GM18508 (cell line): ENCODE data around the gene DNAJC9.
"Not testable (repeated sequence)": the region's sequence is repeated elsewhere in the genome, so short reads cannot be mapped to it uniquely, and the experiment has no call there.

Source experiments
- ATAC-seq: cut with Tn5 transposase; IDR thresholded peaks from one replicate; pipeline ENCODE4 v1.9.1; 2021; ENCODE audit warnings: moderate number of reproducible peaks; ENCODE audit not compliant: insufficient read depth, unreplicated experiment

Gene DNAJC9, protein sequence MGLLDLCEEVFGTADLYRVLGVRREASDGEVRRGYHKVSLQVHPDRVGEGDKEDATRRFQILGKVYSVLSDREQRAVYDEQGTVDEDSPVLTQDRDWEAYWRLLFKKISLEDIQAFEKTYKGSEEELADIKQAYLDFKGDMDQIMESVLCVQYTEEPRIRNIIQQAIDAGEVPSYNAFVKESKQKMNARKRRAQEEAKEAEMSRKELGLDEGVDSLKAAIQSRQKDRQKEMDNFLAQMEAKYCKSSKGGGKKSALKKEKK

DNA sequence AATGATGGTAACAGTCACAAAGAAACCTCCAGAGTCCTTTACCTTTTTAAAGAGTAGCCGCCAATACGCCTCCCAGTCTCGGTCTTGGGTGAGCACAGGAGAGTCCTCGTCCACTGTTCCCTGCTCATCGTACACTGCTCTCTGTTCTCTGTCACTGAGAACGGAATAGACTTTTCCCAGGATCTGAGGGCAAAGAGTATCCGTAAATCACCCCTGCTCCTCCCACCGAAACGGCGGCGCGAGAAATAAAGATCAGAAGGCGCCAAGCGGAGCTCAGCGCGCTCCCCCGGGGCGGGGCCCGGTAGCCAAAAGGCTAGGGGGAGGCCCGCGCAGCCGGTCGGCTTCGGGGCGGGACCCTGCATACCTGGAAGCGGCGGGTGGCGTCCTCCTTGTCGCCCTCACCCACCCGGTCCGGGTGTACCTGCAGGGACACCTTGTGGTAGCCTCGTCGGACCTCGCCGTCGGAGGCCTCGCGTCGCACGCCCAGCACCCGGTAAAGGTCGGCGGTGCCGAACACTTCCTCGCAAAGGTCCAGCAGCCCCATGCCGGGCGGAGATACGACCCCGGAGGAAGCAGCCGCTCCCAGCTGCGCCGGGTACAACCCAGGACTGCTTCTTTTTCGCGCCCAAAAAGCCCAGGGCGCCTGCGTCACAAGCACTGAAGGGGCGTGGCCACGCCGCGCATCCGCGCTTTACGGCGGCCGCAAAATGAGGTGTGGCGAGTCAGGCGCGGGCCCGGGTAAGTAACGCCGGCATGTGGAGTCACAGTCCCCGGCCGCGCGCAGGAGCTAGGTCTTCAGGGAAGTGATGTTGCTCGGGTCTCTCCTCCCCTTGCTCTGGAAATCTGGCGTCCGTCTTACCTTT lies at the start of gene DNAJC9:
TSS of gene DNAJC9 (minus strand) at position 610 of the 863 bp plus-strand sequence. CDS start at position 544, 66 bp downstream.
- ATAC-seq, result peak; percentile 56

DNA sequence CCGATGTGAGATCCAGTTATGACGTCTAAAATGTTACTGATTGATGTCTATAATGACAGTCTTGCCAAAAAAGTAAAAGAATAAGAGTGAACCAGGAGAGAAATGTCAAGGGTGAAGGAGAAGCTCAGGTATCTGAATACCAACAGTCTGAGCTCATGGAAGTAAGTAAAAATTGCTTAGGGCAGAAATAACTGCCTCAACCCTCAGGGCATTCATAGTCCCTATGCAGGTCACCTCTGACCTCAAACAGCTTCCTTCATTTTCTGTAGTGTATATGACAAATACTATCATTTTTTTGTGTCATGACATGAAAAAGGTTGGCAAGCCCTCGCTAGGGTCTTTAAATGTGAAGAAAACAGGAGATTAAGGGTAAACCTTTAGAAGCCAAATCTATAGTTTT lies 46.4 kb upstream of the DNAJC9 start:
- no peak for ATAC-seq

DNA sequence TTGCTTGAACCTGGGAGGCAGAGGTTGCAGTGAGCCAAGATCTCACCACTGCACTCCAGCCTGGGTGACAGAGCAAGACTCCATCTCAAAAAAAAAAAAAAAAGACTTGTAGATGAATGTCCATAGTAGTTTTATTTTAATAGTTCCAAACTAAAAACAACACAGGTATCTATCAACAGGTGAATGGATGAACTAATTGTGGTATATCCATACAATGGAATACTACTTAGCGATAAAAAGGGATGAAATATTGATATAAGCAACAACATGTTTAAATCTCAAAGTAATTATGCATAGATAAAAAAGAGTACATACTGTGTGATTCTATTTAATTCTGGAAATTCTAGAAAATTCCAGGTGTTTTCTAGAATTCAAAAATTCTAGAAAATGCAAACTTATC lies 42.9 kb upstream of the DNAJC9 start:
- ATAC-seq, result no peak

DNA sequence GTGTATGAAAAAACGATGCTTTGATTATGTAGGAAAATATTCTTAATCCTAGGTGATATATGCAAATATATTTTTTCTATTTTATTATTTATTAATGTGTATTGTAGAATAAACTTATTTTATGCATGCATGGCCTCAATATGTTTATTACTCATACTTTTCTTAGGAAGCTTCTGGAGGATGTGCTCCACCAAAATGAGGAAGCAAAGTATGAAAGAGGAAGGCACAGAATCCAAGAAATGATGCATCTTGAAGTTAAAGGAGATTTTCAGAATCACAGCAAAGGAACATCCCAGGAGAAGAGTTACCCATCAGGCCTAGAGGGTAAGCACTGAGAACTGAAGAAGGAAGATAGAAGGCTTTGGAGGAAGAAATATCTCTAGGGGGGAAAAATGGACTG lies 40.4 kb upstream of the DNAJC9 start:
- ATAC-seq, result no peak

DNA sequence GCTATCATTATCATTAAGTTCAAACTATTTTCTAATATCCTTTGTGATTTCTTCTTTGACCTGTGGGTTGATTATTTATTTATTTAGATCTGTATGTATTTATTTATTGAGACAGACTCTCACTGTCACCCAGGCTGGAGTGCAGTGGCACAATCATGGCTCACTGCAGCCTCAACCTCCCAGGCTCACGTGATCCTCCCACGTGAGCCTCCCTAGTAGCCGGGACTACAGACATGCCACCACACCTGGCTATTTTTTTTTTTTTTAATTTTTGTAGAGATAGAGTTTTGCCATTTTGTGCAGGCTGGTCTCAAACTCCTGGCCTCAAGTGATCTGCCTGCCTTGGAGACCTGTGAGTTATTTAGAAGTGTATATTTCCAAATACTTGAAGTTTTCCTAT lies 34.0 kb upstream of the DNAJC9 start:
- ATAC-seq, result no peak

DNA sequence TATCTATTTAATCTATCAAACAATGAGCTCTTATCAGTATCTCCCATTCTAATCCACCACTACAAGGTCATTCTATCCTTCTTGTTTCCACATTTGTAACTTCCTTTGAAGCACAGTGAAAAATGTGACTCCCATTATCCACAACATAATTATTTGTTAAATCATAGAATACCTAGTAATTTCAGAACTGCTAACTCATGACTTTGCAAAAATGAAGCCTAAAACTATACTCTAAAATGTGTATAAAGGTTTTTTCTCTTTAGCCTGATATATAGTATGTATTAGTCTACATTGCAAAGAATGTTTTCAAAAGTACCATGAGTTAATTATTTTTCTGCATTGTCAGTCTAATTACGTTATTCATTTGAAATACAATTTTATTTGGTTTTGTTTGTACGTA lies 17.4 kb upstream of the DNAJC9 start:
- no peak for ATAC-seq

DNA sequence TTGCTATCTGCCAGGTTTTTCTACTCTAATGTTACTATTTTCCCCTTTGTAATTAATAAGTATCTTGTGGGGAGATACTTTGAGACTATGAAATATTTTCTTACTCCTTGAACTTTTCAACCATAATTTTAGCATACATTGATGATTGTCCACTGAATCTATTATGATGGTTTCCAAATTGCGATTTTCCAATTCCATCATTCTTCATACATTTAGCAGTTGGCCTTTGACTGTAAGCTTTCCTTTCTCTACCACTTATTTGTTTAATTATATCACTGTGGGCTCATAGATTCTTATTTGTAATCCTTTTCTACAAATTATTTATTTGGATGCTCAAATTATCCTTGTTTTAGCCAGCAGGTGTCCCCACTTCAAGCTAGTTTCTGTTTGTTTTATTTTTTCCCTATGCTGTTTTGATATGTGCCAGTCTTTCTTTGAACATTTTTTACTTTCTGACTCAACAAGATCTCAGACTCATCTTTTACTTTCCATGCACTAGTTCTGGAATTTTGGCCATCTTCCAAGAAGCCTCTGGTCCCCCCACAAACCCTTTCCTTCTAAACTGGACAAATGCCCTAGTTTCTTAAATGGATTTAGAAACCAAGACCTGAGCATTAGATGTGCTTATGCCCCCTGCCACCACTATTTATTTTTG lies 16.8 kb upstream of the DNAJC9 start:
- ATAC-seq, result no peak

DNA sequence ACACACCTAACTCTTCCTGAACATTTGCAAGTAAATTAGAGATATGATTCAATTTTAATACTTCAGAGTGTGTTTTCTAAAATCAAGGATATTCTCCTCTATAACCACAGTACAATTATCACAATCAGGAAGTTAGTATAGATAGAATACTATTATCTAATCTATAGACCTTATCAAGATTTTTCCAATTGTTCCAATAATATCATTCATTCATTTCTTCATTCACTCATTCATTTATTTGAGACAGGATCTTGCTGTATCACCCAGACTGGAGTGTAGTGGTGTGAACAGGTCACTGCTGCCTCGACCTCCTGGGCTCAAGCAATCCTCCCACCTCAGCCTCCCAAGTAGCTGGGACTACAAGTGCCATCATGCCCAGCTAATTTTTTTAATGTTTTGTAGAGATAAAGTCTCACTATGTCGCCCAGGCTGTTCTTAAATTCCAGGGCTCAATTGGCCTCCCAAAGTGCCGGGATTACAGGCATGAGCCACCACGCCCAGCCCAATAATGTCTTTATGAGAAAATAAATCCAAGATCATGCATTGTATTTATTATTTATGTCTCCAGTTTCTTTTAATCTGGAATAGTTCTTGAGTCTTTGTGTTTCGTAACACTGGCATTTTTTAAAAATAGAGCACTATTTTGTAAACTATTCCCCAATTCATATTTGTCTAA lies 16.0 kb upstream of the DNAJC9 start:
- no peak for ATAC-seq

DNA sequence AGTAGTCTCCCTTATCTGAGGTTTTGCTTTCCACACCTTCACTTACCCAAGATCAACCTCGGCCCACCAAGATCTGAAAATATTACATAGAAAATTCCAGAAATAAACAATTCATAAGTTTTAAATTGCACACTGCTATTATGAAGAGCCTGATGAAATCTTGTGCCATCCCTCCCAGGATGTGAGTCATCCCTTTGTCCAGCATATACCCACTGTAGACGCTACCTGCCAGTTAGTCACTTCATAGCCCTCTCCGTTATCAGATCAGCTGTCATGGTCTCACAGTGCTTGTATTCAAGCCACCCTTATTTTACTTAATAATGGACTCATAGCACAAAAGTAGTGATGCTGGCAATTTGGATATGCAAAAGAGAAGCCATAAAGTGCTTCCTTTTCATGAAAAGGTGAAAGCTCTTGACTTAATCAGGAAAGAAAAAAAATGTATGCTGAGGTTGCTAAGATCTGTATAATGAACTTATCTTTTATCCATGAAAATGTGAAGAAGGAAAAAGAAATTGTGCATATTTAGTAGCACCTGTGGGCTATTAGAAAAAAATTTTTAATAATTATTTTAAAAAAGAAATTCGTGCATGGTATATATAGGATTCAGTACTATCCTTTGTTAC lies 15.2 kb upstream of the DNAJC9 start:
- no peak for ATAC-seq

DNA sequence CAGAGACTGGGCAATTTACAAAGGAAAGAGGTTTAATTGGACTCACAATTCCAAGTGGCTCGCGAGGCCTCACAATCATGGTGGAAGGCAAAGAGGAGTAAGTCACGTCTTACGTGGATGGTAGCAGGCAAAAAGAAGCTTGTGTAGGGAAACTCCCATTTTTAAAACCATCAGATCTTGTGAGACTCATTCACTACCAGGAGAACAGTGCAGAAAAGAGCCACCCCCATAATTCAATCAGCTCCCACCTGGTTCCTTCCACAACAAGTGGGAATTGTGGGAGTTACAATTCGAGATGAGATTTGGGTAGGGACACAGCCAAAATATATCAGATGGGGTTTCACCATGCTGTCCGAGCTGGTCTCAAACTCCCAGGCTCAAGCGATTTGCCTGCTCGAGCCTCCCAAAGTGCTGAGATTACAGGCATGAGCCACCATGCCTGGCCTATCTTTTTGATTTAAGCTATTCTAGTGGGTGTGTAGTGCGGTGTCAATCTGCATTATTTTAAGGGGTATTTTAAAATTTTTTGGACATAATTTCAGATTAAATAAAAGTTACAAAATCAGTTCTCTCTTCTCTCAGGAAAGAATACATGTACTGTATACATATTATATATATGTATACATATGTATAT lies 14.4 kb upstream of the DNAJC9 start:
- no peak for ATAC-seq

DNA sequence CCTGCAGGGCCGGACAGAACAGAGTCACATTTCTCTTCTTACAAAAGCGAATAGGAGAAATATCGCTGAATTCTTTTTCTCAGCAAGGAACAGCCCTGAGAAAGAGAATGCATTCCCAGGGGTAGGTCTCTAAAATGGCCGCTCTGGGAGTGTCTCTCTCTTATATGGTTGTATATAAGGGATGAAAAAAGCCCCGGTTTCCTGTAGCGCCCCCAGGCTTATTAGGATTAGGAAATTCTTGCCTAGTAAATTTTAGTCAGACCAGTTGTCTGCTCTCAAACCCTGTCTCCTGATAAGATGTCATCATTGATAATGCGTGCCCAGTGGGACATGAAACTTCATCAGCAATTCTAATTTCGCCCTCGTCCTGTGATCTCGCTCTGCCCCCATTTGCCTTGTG lies 11.6 kb upstream of the DNAJC9 start:
- not testable (repeated sequence) for ATAC-seq

DNA sequence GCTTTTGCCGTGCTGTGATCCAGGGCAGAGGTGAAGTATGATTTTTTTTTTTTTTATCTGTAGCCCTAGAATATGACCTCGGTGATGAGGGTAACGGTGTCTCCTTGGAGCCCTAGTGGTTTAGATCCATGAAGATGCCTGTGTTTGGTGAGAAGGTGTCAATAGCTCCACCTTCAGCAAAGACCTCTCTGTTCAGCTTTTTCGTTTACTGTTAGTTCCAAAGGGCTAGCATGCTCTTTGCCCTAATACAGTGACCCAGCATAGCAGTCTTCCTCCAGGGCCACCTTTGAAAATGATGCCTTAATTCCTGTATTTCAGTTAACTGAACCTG lies 6.1 kb upstream of the DNAJC9 start:
- no peak for ATAC-seq

DNA sequence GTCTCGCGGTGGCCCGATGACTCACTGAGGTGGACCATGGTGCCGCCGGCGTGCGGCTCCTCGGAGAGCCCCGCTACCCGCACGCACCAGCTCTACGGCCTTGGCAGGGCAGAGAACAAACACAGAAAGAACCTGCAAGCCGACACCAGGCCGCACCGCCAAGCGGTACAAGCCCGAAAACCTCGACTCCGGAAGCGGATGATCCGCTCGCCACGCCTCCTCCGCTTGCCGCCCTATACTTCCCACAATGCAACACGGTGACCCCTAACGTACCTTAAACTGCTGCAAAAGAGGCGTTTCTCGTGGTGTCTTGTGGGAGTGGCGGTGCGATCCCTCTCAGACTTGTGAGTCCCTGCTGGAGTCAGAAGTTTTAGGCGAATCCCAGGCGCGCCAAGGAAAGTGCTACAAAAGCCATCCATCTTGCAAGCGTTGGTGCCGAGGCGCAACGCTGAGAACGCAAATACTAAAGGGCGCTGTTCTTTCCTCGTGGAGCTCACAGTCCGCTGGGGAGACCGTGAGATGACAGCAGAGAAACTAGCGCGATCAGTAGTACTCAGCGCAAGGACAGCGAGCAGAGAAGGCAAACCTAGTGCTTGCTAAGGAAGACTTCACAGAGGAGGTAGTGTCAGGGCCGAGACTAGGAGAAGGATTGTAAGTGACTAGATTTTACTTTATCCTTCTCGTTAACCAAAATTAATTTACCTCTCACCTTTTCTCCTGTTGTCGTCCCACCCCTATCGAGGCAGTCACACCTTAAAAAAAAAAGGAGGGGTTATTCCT lies 5.6 kb upstream of the DNAJC9 start, which contains the start of gene MRPS16:
TSS of gene MRPS16 (minus strand) at position 200 of the 780 bp plus-strand sequence. CDS start at position 38, 162 bp downstream.
- ATAC-seq, result peak; percentile 39

DNA sequence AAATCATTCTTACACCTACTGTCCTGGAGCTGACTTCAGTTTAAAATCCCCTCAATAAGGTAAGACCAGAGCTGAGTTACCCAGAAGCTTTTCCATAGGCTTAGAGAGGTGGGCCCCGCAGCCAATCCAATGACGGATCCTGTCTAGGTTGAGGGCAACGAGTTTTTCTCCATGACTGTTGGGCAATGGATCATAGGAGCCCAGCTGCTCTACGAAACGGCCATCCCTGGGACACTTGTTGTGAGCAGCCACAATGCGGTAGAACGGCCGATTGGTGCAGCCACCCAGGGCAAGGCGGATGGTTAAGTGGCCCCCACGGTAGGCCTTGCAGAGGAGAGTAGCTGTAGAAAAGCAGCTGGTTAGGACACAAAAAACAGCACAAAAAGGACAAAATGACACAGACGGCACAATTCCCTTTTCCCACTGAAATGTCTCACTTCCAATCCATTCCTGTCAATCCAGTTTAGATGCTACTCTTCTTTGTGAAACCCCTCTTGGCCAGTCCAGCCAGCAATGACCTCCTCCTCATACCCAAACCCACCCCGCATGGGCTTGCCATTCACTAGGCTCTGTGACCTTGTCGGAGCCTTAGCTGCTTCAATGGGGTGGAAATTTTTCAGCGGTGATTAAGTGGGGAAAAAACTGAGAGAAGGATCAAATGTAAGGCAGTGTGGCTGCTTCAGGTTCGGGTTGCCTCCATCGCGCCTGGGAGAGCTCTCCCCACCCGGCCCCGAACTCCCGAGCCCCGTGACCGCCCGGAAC lies 4.8 kb upstream of the DNAJC9 start:
- ATAC-seq, result no peak

DNA sequence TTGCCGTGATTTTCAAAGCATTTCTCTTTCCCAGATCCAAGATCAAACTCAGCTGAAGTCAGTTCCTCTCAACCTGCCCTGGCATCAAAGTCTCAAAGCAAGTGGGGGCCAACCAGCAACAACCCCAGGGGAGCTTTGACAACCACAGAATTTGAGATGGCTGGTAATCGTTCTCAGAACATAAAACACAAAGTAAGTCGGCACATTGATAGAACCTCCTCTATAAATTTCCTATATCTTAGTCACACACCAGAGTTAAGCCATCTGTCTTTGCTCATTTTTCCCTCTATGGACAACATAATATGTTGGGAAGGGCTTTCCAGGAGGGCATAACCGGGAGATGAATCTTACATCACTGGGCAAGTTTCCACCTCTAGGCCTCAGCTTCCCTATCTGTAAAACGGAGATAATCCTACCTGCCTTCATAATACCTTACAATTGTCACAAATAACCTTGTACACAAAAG lies 1.2 kb upstream of the DNAJC9 start:
- no peak for ATAC-seq

DNA sequence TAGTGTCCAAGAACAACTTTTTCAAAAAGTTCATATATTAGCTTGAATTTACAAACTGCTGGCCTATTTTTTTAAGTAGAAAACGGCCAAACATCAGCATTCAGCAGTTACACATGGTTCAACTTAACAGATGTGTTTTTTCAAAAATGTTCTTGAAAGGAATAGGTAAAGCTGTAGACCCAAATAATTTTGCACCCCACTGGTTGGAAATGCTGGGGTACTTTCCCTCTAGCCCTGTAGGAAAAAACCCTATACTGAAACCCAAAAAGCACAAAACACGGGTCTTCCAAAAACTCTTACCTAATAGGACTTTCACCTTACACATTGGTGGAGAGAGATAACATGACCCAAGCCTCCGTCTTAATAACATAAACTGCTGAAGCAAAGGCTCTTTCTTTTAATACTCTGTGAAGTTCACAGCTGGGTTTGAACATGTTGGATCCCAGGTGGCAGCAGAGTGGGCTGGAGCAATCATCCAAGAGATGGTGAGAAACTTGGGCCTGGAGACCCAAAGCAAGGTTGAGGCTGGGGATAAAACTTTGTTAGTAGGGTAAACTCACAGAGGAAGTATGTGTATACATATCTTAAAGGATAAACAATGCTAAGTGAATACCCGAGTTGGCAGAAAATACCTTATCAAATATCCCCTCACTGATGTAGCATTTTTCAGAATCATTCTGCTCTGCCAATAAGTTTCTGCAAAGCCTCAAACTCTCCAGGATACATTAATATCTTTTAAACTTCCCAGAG lies 629 bp upstream of the DNAJC9 start:
- no peak for ATAC-seq

DNA sequence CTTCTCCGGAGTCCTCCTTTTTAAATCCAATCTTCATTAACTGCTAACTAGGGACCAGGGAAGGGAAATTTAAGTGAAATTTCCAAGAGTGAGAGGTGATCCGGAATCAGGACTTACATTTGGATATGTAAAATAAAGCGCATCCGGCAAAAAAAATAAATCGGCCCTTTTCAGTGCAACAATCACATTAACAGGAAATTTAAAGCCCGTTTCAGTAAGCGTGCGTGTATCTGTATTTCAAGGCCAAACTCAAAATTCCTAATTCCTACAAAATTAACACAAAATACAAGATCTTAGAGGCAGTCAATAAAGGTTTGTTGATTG lies 771 bp downstream of the DNAJC9 start:
- no peak for ATAC-seq
